IPS-18a (cell line): ENCODE results near the gene MCOLN1.
A peak's percentile ranks its signal among the peaks of the same experiment; 100 is the strongest.
"Not testable (repeated sequence)": the region's sequence is repeated elsewhere in the genome, so short reads cannot be mapped to it uniquely, and the experiment has no call there.

ENCODE experiments used
- H3K27ac ChIP-seq: one replicate; pipeline ENCODE4 v1.5.1; 2013; ENCODE audit warnings: low read length
- H3K27me3 ChIP-seq: one replicate; pipeline ENCODE4 v1.6.1; 2013; ENCODE audit warnings: mild to moderate bottlenecking, low read length; ENCODE audit not compliant: control insufficient read depth, insufficient read depth
- H3K36me3 ChIP-seq: one replicate; pipeline ENCODE4 v1.6.1; 2013; ENCODE audit warnings: low read depth, low read length; ENCODE audit not compliant: control insufficient read depth
- H3K4me1 ChIP-seq: one replicate; pipeline ENCODE4 v1.6.1; 2013; ENCODE audit warnings: low read depth, low read length; ENCODE audit not compliant: control insufficient read depth
- H3K4me3 ChIP-seq: one replicate; pipeline ENCODE4 v1.5.1; 2013; ENCODE audit warnings: low read length
- H3K9ac ChIP-seq: one replicate; pipeline ENCODE4 v1.6.1; 2013; ENCODE audit warnings: mild to moderate bottlenecking, low read length, moderate library complexity
- H3K9me3 ChIP-seq: one replicate; pipeline ENCODE4 v1.6.1; 2013; ENCODE audit warnings: low read depth, low read length; ENCODE audit not compliant: control insufficient read depth

MCOLN1 gene

GRCh38 chr19:7528522-7529245, 6.3 kb downstream of the MCOLN1 start:
- H3K4me3 ChIP-seq = no peak overlapping the region
- no peak overlapping the region for H3K9ac ChIP-seq
- no peaks in the 10 kb centered on the region for H3K9me3 ChIP-seq
- no peaks in the 10 kb centered on the region for H3K4me1 ChIP-seq
- no peak overlapping the region for H3K27ac ChIP-seq
- H3K36me3 ChIP-seq = no peaks in the 10 kb centered on the region
- H3K27me3 ChIP-seq = no peaks in the 10 kb centered on the region

- Histone ChIP-seq H3K4me1 (no peaks in the 10 kb centered on the region), H3K9ac (no peak overlapping the region), H3K4me3 (no peak overlapping the region), H3K9me3 (no peaks in the 10 kb centered on the region), H3K36me3 (no peaks in the 10 kb centered on the region), H3K27ac (no peak overlapping the region), H3K27me3 (no peaks in the 10 kb centered on the region)
These were observed 6.8 kb downstream of the MCOLN1 start for GRCh38 chr19:7529246-7529600.

DNA sequence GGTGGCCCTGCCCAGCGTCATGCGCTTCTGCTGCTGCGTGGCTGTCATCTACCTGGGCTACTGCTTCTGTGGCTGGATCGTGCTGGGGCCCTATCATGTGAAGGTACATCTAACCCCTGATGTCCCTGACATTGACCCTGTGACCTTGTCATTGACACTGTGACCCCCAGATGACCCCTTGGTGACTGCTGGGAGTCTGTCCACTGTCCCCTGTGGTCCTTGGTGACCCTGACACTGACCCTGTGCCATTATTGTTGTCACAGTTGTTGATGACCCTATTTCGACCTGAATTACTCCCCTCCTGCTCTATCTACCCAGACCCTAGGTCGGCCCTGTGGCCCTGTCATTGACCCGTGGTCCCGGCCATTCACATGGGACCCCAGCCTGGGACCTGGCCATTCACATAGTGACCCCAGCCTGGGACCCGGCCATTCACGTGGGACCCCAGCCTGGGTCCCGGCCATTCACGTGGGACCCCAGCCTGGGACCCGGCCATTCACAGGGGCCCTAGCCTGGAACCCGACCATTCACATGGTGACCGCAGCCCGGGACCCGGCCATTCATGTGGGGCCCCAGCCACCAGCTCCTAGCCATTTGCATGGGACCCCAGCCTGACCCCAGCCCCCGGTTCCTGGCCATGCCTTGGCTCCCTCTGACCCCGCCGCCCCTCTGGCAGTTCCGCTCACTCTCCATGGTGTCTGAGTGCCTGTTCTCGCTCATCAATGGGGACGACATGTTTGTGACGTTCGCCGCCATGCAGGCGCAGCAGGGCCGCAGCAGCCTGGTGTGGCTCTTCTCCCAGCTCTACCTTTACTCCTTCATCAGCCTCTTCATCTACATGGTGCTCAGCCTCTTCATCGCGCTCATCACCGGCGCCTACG, 7.4 kb downstream of the MCOLN1 start:
- H3K4me1 ChIP-seq = no peaks in the 10 kb centered on the region
- H3K27ac ChIP-seq = no peak overlapping the region
- H3K9me3 ChIP-seq = no peaks in the 10 kb centered on the region
- H3K4me3 ChIP-seq = no peak overlapping the region
- H3K36me3 ChIP-seq = no peaks in the 10 kb centered on the region
- no peak overlapping the region for H3K9ac ChIP-seq
- no peaks in the 10 kb centered on the region for H3K27me3 ChIP-seq

- no peaks in the 10 kb centered on the region for H3K9me3 ChIP-seq
- H3K36me3 ChIP-seq = no peaks in the 10 kb centered on the region
- peak overlapping the region; percentile 54 for H3K27ac ChIP-seq
- no peaks in the 10 kb centered on the region for H3K27me3 ChIP-seq
- peak overlapping the region; percentile 68 for H3K9ac ChIP-seq
- no peaks in the 10 kb centered on the region for H3K4me1 ChIP-seq
- H3K4me3 ChIP-seq = peak overlapping the region; percentile 94
These were observed 11.0 kb downstream of the MCOLN1 start for GRCh38 chr19:7533281-7533885.

DNA sequence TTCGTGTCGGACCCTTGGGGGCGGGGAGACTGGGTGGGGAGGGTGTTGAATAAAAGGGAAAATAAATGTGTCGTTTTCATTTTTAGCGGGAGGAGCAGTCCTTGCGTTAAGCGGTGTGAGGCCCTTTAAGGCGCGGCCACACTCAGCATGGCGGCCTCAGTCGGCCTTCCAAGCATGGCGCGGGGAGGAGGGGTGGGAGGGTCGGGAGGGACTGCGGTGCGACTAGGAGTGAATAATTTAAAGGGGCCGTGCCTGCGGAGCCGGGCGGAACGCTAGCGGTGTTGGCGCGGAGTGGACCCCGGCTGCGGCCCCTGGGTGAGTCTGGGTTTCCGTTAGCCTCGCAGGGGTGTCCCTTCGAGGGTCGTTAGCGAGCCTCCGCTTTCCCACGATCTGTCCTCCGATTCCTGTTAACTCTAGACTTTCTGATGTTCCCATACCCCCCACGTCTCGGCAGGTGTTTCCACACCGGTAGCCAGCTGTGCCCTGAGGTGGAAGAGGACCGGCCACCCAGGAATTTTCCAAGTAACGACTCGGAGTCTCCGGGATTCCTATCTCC, 11.6 kb downstream of the MCOLN1 start:
- peak overlapping the region; percentile 54 for H3K27ac ChIP-seq
- no peaks in the 10 kb centered on the region for H3K4me1 ChIP-seq
- H3K9ac ChIP-seq = peak overlapping the region; percentile 68
- H3K9me3 ChIP-seq = no peaks in the 10 kb centered on the region
- H3K4me3 ChIP-seq = peak overlapping the region; percentile 94
- no peaks in the 10 kb centered on the region for H3K27me3 ChIP-seq
- H3K36me3 ChIP-seq = no peaks in the 10 kb centered on the region

DNA sequence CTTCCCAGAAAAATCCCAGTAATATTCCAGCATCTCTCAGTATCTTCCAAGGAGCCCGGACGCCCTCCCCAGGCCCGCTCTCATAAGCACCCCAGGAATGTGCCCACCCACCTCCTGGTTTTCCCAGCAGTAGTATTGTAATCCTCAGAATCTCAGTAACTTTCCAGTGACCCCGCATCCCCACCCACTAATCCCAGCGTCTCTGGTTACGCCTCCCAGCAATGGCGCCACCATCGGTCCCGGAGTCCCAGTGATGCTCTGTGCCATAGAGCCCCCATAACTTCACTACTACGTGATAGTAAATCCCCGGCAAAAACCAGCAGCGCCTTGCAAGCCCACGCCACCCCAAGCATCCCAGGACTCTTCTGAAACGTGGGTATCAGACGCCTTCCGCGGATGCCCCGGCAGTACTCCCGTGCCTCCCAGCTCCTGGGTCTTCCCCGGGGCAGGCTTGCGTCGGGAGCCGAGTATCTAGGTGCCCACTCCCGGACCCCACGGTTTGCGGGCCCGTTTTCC, 12.2 kb downstream of the MCOLN1 start:
- H3K4me3 ChIP-seq = peak overlapping the region; percentile 94

DNA sequence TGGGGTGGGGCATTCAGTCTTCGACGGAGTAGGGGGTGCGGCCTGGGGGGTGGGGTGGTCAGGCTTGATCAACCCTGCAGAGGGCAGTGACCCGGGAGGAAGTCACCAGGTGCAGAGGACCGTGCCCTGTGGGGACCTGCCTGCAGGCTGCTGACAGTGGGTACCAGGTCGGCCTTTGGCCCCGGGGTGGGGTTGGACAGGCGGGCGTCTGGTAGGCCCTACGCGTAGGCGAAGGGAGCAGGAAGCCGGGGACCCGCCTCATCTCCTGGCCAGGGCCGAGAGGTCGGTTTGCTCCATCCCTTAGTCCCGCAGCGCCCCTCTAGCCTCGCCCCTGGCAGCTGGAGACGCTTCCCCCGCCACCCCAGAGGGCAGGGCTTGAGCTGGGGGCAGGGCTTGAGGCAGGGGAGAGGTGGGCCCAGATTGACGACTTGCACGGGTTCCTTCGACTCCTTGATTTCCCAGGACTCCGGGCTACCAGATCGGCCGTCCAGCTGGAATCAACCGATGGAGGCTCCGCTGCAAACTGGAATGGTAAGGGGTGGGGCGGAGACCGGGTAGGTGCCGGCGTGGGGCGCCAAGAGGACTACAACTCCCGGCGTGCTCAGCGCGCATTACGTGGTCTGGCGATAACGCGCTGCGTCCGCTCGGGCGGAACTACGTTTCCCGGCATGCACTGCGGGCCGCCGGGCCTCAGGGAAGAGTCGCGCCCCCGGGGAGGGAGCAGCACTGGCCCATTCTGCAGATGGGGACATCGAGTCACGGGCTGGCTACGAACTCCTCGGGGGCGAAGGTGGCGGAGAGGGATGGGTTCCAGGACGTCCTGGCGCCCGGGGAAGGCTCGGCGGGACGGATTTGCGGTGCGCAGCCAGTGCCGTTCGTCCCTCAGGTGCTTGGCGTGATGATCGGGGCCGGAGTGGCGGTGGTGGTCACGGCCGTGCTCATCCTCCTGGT, 12.9 kb downstream of the MCOLN1 start, which contains the start of gene PNPLA6:
Gene PNPLA6 (plus strand): TSS at position 671 of the 951 bp plus-strand sequence. CDS start 72 bp downstream, at position 743.
- Histone ChIP-seq H3K27ac (peak within 1 kb of the TSS; percentile 57), H3K4me3 (peak within 1 kb of the TSS; percentile 94), H3K27me3 (no peaks in the 10 kb centered on the region), H3K4me1 (no peaks in the 10 kb centered on the region), H3K36me3 (peaks cover 4% of the 10 kb centered on the region), H3K9me3 (no peaks in the 10 kb centered on the region), H3K9ac (peak within 1 kb of the TSS; percentile 45)

More for the DNA sequence above, 12.2 kb downstream of the MCOLN1 start:
- no peak overlapping the region for H3K27ac ChIP-seq
- H3K27me3 ChIP-seq = no peaks in the 10 kb centered on the region
- peak overlapping the region; percentile 45 for H3K9ac ChIP-seq
- H3K36me3 ChIP-seq = no peaks in the 10 kb centered on the region
- no peaks in the 10 kb centered on the region for H3K9me3 ChIP-seq
- no peaks in the 10 kb centered on the region for H3K4me1 ChIP-seq

DNA sequence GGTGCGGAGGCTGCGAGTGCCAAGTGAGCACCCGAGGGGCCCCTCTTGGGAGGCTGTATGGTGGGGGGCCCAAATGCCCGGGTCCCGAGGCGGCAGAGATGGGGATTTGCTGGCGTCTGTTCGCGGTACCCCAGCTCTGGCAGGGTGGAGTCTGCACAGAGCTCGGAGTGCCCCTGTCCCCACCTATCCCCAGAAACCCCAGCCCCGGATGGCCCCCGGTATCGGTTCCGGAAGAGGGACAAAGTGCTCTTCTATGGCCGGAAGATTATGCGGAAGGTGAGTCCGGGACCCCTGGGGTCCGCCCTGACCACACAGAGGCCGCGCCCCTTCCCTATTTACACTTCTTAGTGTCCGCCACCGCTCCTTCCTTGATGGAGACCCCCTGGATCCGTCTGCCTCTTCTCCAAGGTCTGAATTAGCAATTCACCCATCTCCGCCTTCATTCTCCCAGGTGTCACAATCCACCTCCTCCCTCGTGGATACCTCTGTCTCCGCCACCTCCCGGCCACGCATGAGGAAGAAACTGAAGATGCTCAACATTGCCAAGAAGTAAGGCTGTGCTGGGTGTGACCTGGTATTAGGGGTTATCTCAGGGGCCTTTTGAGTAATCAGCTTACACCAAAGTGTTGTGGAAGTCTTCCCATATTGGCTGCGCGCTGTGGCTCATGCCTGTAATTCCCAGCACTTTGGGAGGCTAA, 13.7 kb downstream of the MCOLN1 start:
- peak overlapping the region; percentile 94 for H3K4me3 ChIP-seq
- H3K4me1 ChIP-seq = no peaks in the 10 kb centered on the region
- H3K36me3 ChIP-seq = peaks cover 4% of the 10 kb centered on the region
- no peak overlapping the region for H3K27ac ChIP-seq
- no peaks in the 10 kb centered on the region for H3K27me3 ChIP-seq
- no peaks in the 10 kb centered on the region for H3K9me3 ChIP-seq
- H3K9ac ChIP-seq = peak overlapping the region; percentile 45

GRCh38 chr19:7538990-7539389, 16.6 kb downstream of the MCOLN1 start:
- H3K36me3 ChIP-seq = peaks cover 14% of the 10 kb centered on the region
- H3K9me3 ChIP-seq, H3K4me1 ChIP-seq: not testable (repeated sequence)

GRCh38 chr19:7539827-7540425, 17.5 kb downstream of the MCOLN1 start:
- Histone ChIP-seq H3K9ac (no peak overlapping the region), H3K36me3 (peaks cover 14% of the 10 kb centered on the region), H3K27me3 (no peaks in the 10 kb centered on the region), H3K27ac (no peak overlapping the region), H3K4me3 (no peak overlapping the region), H3K4me1 (peaks cover 4% of the 10 kb centered on the region), H3K9me3 (no peaks in the 10 kb centered on the region)

More at GRCh38 chr19:7538990-7539389, 16.6 kb downstream of the MCOLN1 start:
- H3K27me3 ChIP-seq, H3K9ac ChIP-seq, H3K27ac ChIP-seq, H3K4me3 ChIP-seq: not testable (repeated sequence)
